Astrocyte (in vitro differentiated cells and primary cell): ENCODE data around the gene CTBP1.

Experiments
- EZH2 ChIP-seq: IDR thresholded peaks from 2 replicates; pipeline ENCODE4 v1.6.1; 2012; ENCODE audit warnings: mild to moderate bottlenecking, low read length, inconsistent platforms; ENCODE audit not compliant: insufficient read depth
- TF ChIP-seq, protein P1 (sequence below): IDR thresholded peaks from 2 replicates; pipeline ENCODE4 v1.5.1; 2011; ENCODE audit warnings: low read depth, mild to moderate bottlenecking, inconsistent platforms, low read length, moderate library complexity; ENCODE audit not compliant: insufficient read depth

DNA sequence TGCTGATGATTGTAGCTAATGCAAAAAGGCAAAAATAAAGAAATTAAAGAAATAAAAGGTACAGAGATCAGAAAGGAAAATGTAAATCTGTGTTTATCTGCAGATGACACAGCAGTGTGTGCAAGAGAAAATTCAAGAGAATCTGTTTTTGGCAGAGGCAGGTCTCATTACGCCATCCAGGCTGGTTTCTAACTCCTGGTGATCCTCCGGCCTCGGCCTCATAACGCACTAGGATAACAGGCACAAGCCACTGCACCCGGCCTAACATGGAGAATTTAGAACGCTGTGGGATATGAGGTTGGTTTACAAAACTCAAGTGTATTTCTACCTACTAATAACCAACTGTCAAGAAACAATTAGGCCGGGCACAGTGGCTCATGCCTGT is 29.4 kb downstream of the CTBP1 start:
- TF ChIP-seq, protein P1, sequence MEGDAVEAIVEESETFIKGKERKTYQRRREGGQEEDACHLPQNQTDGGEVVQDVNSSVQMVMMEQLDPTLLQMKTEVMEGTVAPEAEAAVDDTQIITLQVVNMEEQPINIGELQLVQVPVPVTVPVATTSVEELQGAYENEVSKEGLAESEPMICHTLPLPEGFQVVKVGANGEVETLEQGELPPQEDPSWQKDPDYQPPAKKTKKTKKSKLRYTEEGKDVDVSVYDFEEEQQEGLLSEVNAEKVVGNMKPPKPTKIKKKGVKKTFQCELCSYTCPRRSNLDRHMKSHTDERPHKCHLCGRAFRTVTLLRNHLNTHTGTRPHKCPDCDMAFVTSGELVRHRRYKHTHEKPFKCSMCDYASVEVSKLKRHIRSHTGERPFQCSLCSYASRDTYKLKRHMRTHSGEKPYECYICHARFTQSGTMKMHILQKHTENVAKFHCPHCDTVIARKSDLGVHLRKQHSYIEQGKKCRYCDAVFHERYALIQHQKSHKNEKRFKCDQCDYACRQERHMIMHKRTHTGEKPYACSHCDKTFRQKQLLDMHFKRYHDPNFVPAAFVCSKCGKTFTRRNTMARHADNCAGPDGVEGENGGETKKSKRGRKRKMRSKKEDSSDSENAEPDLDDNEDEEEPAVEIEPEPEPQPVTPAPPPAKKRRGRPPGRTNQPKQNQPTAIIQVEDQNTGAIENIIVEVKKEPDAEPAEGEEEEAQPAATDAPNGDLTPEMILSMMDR = no peak
- no peak for TF ChIP-seq EZH2
